ENCODE data around the gene SRGAP3. TPM values are rescaled to one million over a fixed set of nuclear protein-coding genes. Genes with fewer than 3 reads are reported as not detected.

The SRGAP3 gene
- polyA plus RNA-seq, 3 donors: 0.27 to 1.3 (median 0.87) TPM

DNA sequence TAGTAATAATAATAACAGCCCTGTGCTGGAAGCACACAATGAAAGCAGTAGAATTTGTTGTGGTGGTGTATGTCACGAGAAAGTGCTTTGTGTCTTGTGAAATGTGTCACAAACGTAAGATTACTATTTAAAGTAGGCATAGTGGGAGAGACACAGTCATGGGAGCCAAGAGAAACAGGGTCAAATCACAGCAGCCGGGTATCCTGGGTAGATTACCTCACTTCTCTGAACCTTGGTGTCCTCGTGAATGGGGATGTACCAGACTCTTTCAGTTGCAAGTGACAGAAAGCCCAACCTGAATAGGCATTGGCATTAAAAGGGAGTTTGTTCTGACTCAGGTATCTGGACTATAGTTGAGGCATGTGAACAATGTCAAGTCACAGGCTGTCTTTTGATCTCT, 29.1 kb upstream of the SRGAP3 start:
- intact Hi-C loops (cut with micrococcal nuclease): no loop called here
- H3K4me2 ChIP-seq (replicated peaks; ENCODE audit: extremely low read depth, low read length, poor library complexity, severe bottlenecking): no peak overlapping the region
- no peaks in the 10 kb centered on the region for H4K20me1 ChIP-seq (ENCODE audit: insufficient read depth, low read length)
- no peak overlapping the region for H2AFZ ChIP-seq (ENCODE audit: insufficient read depth, low read depth, low read length, poor library complexity, severe bottlenecking)
- no peaks in the 10 kb centered on the region for H3K4me1 Mint-ChIP-seq
- H3K4me3 ChIP-seq (replicated peaks in 1 of 3; ENCODE audit: low read depth in 2 of 3, low read length in 3 of 3): no peak overlapping the region
- no peaks in the 10 kb centered on the region for H3K27me3 ChIP-seq (ENCODE audit: control insufficient read depth in 2 of 2, insufficient read depth in 2 of 2, low read length in 2 of 2)
- H3K27ac ChIP-seq (ENCODE audit: low read depth in 1 of 2, low read length in 2 of 2): no peak overlapping the region
- no peak overlapping the region for H3K4me3 Mint-ChIP-seq
- H3K36me3 Mint-ChIP-seq: no peaks in the 10 kb centered on the region
- no peak overlapping the region for H3K27ac Mint-ChIP-seq
- no peaks in the 10 kb centered on the region for H3K36me3 ChIP-seq (replicated peaks in 1 of 2; ENCODE audit: control insufficient read depth in 1 of 2, insufficient read depth in 2 of 2, low read length in 2 of 2)
- 84% methylated on average over 4 of the region's 4 CpGs for WGBS (ENCODE audit: insufficient coverage)
- peaks cover 6 to 14% of the 10 kb centered on the region in 2 donors for H3K9me3 ChIP-seq (replicated peaks in 1 of 2; ENCODE audit: control insufficient read depth in 1 of 2, insufficient read depth in 1 of 2, low read length in 2 of 2)
- no peak for DNase-seq
- TF ChIP-seq, protein P1, sequence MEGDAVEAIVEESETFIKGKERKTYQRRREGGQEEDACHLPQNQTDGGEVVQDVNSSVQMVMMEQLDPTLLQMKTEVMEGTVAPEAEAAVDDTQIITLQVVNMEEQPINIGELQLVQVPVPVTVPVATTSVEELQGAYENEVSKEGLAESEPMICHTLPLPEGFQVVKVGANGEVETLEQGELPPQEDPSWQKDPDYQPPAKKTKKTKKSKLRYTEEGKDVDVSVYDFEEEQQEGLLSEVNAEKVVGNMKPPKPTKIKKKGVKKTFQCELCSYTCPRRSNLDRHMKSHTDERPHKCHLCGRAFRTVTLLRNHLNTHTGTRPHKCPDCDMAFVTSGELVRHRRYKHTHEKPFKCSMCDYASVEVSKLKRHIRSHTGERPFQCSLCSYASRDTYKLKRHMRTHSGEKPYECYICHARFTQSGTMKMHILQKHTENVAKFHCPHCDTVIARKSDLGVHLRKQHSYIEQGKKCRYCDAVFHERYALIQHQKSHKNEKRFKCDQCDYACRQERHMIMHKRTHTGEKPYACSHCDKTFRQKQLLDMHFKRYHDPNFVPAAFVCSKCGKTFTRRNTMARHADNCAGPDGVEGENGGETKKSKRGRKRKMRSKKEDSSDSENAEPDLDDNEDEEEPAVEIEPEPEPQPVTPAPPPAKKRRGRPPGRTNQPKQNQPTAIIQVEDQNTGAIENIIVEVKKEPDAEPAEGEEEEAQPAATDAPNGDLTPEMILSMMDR (IDR thresholded peaks at IDR 0.05): no peak
- H3K79me2 ChIP-seq (ENCODE audit: insufficient read depth, low read length): no peaks in the 10 kb centered on the region
- no peak overlapping the region for H3K9ac ChIP-seq (ENCODE audit: insufficient read depth, low read length, poor library complexity, severe bottlenecking)
- no peaks in the 10 kb centered on the region for H3K4me1 ChIP-seq (ENCODE audit: control insufficient read depth in 1 of 2, insufficient read depth in 2 of 2, low read length in 2 of 2)
- H3K27me3 Mint-ChIP-seq (ENCODE audit: low read depth in 3 of 3): no peaks in the 10 kb centered on the region
- H3K9me3 Mint-ChIP-seq: peaks cover 0 to 13% (median 11%) of the 10 kb centered on the region in 7 donors

DNA sequence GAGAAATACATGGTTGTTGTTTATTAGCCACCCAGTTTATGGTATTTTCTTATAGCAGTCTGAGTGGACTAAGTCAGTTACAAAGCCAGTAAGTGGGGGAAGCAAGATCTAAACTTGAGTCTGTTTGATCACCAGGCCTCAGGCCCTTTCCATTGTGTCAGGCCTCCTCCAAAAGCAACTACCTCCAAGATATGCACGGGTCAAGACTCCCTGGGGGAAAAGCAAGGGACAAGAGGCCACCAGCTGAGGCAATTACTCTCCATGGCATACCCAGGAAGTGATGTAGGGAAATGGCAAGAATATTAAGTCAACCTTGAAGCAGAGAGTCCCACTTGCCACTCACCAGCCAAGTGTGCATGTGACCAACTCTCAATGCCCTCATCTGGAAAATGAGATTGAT, 28.6 kb upstream of the SRGAP3 start:
- intact Hi-C loops (cut with micrococcal nuclease): no loop called here
- H3K27ac Mint-ChIP-seq: peak overlapping the region in 1 of 7 donors; percentile 25
- H3K4me3 ChIP-seq (replicated peaks in 1 of 3; ENCODE audit: low read depth in 2 of 3, low read length in 3 of 3): no peak overlapping the region

More for the DNA sequence above, 28.6 kb upstream of the SRGAP3 start:
- Mint-ChIP-seq H3K27me3 (ENCODE audit: low read depth in 3 of 3) (no peaks in the 10 kb centered on the region), H3K4me1 (no peaks in the 10 kb centered on the region), H3K36me3 (no peaks in the 10 kb centered on the region), H3K4me3 (no peak overlapping the region), H3K9me3 (peaks cover 0 to 13% (median 11%) of the 10 kb centered on the region in 7 donors)
- Histone ChIP-seq H3K9me3 (replicated peaks in 1 of 2; ENCODE audit: control insufficient read depth in 1 of 2, insufficient read depth in 1 of 2, low read length in 2 of 2) (peaks cover 6 to 14% of the 10 kb centered on the region in 2 donors), H3K36me3 (replicated peaks in 1 of 2; ENCODE audit: control insufficient read depth in 1 of 2, insufficient read depth in 2 of 2, low read length in 2 of 2) (no peaks in the 10 kb centered on the region), H3K79me2 (ENCODE audit: insufficient read depth, low read length) (no peaks in the 10 kb centered on the region), H3K27me3 (ENCODE audit: control insufficient read depth in 2 of 2, insufficient read depth in 2 of 2, low read length in 2 of 2) (no peaks in the 10 kb centered on the region), H3K27ac (ENCODE audit: low read depth in 1 of 2, low read length in 2 of 2) (no peak overlapping the region), H3K9ac (ENCODE audit: insufficient read depth, low read length, poor library complexity, severe bottlenecking) (no peak overlapping the region), H3K4me1 (ENCODE audit: control insufficient read depth in 1 of 2, insufficient read depth in 2 of 2, low read length in 2 of 2) (no peaks in the 10 kb centered on the region), H4K20me1 (ENCODE audit: insufficient read depth, low read length) (no peaks in the 10 kb centered on the region), H3K4me2 (replicated peaks; ENCODE audit: extremely low read depth, low read length, poor library complexity, severe bottlenecking) (no peak overlapping the region), H2AFZ (ENCODE audit: insufficient read depth, low read depth, low read length, poor library complexity, severe bottlenecking) (no peak overlapping the region)
- TF ChIP-seq, protein P1 (IDR thresholded peaks at IDR 0.05): no peak
- WGBS (ENCODE audit: insufficient coverage): no CpG with 5 or more reads among the region's 1 CpG
- DNase-seq: no peak

All from CD14-positive monocyte (primary cell).